ENCODE results near the gene SLC6A3.

GRCh38 chr5:1383344-1383743, 61.9 kb downstream of the SLC6A3 start:
- TF ChIP-seq CTCF (conservative IDR thresholded peaks at IDR 0.05; ENCODE audit: low read length) (no peak), EZH2phosphoT487 (IDR thresholded peaks at IDR 0.05; ENCODE audit: borderline replicate concordance, low read depth, low read length) (no peak)

All from OCI-LY7 (cell line).